IMR-90 (cell line): ENCODE results near the gene NAV1. TPM values are rescaled to one million over a fixed set of nuclear protein-coding genes. Genes with fewer than 3 reads are reported as not detected.

Experiments used
- ATAC-seq: fragments of 200-7000 bp; cut with Tn5 transposase; 2 replicates; pipeline ENCODE4 v1.9.1; 2020; ENCODE audit warnings: low read depth, mild to moderate bottlenecking, moderate library complexity
- BruUV-seq: library from RNA; stranded (reverse); fragments of 400-500 nt; replicated peaks from 2 replicates; lab custom pipeline; 2021; lab: Mats Ljungman, UMichigan
- CTCF ChIA-PET: fragments of 300-600 bp; formaldehyde crosslinking; extraction: SDS; loops from one replicate; lab custom pipeline; 2021; ENCODE audit warnings: antibody characterized with exemption; lab: Yijun Ruan, JAX
- POLR2A ChIA-PET: fragments of 300-600 bp; sonication (Branson Sonifier 250); formaldehyde crosslinking; loops from one replicate; lab custom pipeline; 2022; ENCODE audit warnings: antibody characterized with exemption; ENCODE audit not compliant: unreplicated experiment; lab: Charles Lee
- DNase-seq: peaks from one replicate; pipeline ENCODE4 v3.0.0; 2013
- H2AFZ ChIP-seq: replicated peaks from 2 replicates; pipeline ENCODE3; 2013; ENCODE audit warnings: low read length, mild to moderate bottlenecking; ENCODE audit not compliant: poor library complexity
- H2AK5ac ChIP-seq: 2 replicates; pipeline ENCODE4 v1.6.1; 2013; ENCODE audit warnings: low read depth, low read length, inconsistent platforms
- H2AK9ac ChIP-seq: replicated peaks from 2 replicates; pipeline ENCODE3; 2013; ENCODE audit warnings: mild to moderate bottlenecking, low read depth, low read length, moderate library complexity; ENCODE audit not compliant: poor library complexity
- H2BK120ac ChIP-seq: 2 replicates; pipeline ENCODE4 v1.6.1; 2013; ENCODE audit warnings: low read depth, low read length, inconsistent platforms
- H2BK15ac ChIP-seq: 3 replicates; pipeline ENCODE4 v1.6.1; 2013; ENCODE audit warnings: low read depth, low read length, inconsistent platforms
- H2BK20ac ChIP-seq: 2 replicates; pipeline ENCODE4 v1.6.1; 2013; ENCODE audit warnings: low read depth, mild to moderate bottlenecking, inconsistent platforms, low read length, moderate library complexity
- H2BK5ac ChIP-seq: 2 replicates; pipeline ENCODE4 v1.6.1; 2013; ENCODE audit warnings: mild to moderate bottlenecking, low read depth, low read length, inconsistent platforms; ENCODE audit not compliant: poor library complexity, severe bottlenecking
- H3K14ac ChIP-seq: replicated peaks from 2 replicates; pipeline ENCODE4 v1.6.1; 2013; ENCODE audit warnings: low read depth, low read length, inconsistent platforms
- H3K18ac ChIP-seq: 2 replicates; pipeline ENCODE4 v1.6.1; 2013; ENCODE audit warnings: low read depth, low read length, control low read depth
- H3K23ac ChIP-seq: 2 replicates; pipeline ENCODE4 v1.6.1; 2013; ENCODE audit warnings: low read depth, low read length, inconsistent platforms
- H3K27ac ChIP-seq: 2 replicates; pipeline ENCODE4 v1.5.1; 2013; ENCODE audit warnings: mild to moderate bottlenecking, control low read depth, low read length; ENCODE audit not compliant: insufficient read depth
- H3K27me3 ChIP-seq: 2 replicates; pipeline ENCODE4 v1.6.1; 2013; ENCODE audit warnings: low read length; ENCODE audit not compliant: control insufficient read depth, insufficient read depth
- H3K36me3 ChIP-seq: 2 replicates; pipeline ENCODE4 v1.6.1; 2013; ENCODE audit warnings: low read length, mixed read lengths; ENCODE audit not compliant: control insufficient read depth, insufficient read depth
- H3K4ac ChIP-seq: 2 replicates; pipeline ENCODE4 v1.6.1; 2013; ENCODE audit warnings: low read depth, low read length, inconsistent platforms
- H3K4me1 ChIP-seq: 2 replicates; pipeline ENCODE4 v1.6.1; 2013; ENCODE audit warnings: low read length, mixed read lengths; ENCODE audit not compliant: control insufficient read depth, insufficient read depth
- H3K4me2 ChIP-seq: 2 replicates; pipeline ENCODE4 v1.6.1; 2013; ENCODE audit warnings: low read depth, mild to moderate bottlenecking, control low read depth, low read length, moderate library complexity
- H3K4me3 ChIP-seq: 2 replicates; pipeline ENCODE4 v1.5.1; 2013; ENCODE audit warnings: low read depth, mild to moderate bottlenecking, control low read depth, low read length, moderate library complexity; ENCODE audit not compliant: insufficient read depth
- H3K56ac ChIP-seq: 2 replicates; pipeline ENCODE4 v1.6.1; 2013; ENCODE audit warnings: low read length, inconsistent platforms; ENCODE audit not compliant: insufficient read depth; ENCODE audit errors: extremely low read depth
- H3K79me1 ChIP-seq, 2 experiments: 2 replicates each; pipeline ENCODE4 v1.6.1; 2013; ENCODE audit warnings: low read length in 2 of 2, inconsistent platforms in 1 of 2, low read depth in 1 of 2
- H3K9ac ChIP-seq: 2 replicates; pipeline ENCODE4 v1.6.1; 2013; ENCODE audit warnings: low read depth, low read length, control low read depth
- H3K9me1 ChIP-seq: 2 replicates; pipeline ENCODE4 v1.6.1; 2013; ENCODE audit warnings: low read length, inconsistent platforms; ENCODE audit not compliant: insufficient read depth
- H3K9me3 ChIP-seq: 2 replicates; pipeline ENCODE4 v1.6.1; 2013; ENCODE audit warnings: low read length; ENCODE audit not compliant: control insufficient read depth, insufficient read depth
- H4K20me1 ChIP-seq: 2 replicates; pipeline ENCODE4 v1.6.1; 2013; ENCODE audit warnings: low read length, inconsistent platforms; ENCODE audit not compliant: insufficient read depth
- H4K5ac ChIP-seq: 2 replicates; pipeline ENCODE4 v1.6.1; 2013; ENCODE audit warnings: mild to moderate bottlenecking, low read depth, low read length, control low read depth
- H4K8ac ChIP-seq, 2 experiments: 2 replicates each; pipeline ENCODE4 v1.6.1; 2013; ENCODE audit warnings: low read depth in 2 of 2, low read length in 2 of 2, control low read depth in 1 of 2, inconsistent platforms in 1 of 2
- H4K91ac ChIP-seq: 2 replicates; pipeline ENCODE4 v1.6.1; 2013; ENCODE audit warnings: low read depth, low read length, inconsistent platforms; ENCODE audit not compliant: insufficient read depth
- BHLHE40 ChIP-seq: fragments of 150-350 bp; IDR thresholded peaks from 2 replicates; pipeline ENCODE4 v1.6.1; 2016; ENCODE audit warnings: mild to moderate bottlenecking, low read depth, low read length
- CEBPB ChIP-seq: IDR thresholded peaks from 2 replicates; pipeline ENCODE4 v1.6.1; 2012; ENCODE audit warnings: low read depth, low read length, improper control_type of control experiment
- MAFK ChIP-seq: IDR thresholded peaks from 2 replicates; pipeline ENCODE4 v1.6.1; 2012; ENCODE audit warnings: low read depth, low read length, improper control_type of control experiment
- MAZ ChIP-seq: IDR thresholded peaks from 2 replicates; pipeline ENCODE4 v1.6.1; 2012; ENCODE audit warnings: low read depth, mild to moderate bottlenecking, low read length, improper control_type of control experiment, moderate library complexity, borderline replicate concordance
- MXI1 ChIP-seq: IDR thresholded peaks from 2 replicates; pipeline ENCODE4 v1.6.1; 2012; ENCODE audit warnings: low read depth, mild to moderate bottlenecking, low read length, moderate library complexity, borderline replicate concordance
- NFE2L2 ChIP-seq: fragments of 150-350 bp; IDR thresholded peaks from 2 replicates; pipeline ENCODE4 v1.6.1; 2016; ENCODE audit warnings: low read depth, mild to moderate bottlenecking, low read length
- POLR2A ChIP-seq: IDR thresholded peaks from 2 replicates; pipeline ENCODE4 v1.6.1; 2012; ENCODE audit warnings: mild to moderate bottlenecking, low read depth, low read length
- RAD21 ChIP-seq: IDR thresholded peaks from 2 replicates; pipeline ENCODE4 v1.6.1; 2012; ENCODE audit warnings: low read length, improper control_type of control experiment
- RCOR1 ChIP-seq: IDR thresholded peaks from 2 replicates; pipeline ENCODE4 v1.6.1; 2012; ENCODE audit warnings: mild to moderate bottlenecking, low read length, improper control_type of control experiment; ENCODE audit not compliant: insufficient replicate concordance
- RFX5 ChIP-seq: IDR thresholded peaks from 2 replicates; pipeline ENCODE4 v1.8.0; 2012; ENCODE audit warnings: low read depth, mild to moderate bottlenecking, low read length, moderate library complexity
- SMC3 ChIP-seq: fragments of 150-350 bp; IDR thresholded peaks from 2 replicates; pipeline ENCODE4 v1.6.1; 2016; ENCODE audit warnings: low read depth, mild to moderate bottlenecking, antibody characterized with exemption, low read length, moderate library complexity
- WGBS, 2 experiments: methylation state at CpG; one replicate each; pipeline versions ENCODE4 v1.1.5 to v1.1.7; 2013; ENCODE audit warnings: missing lambda C conversion rate in 2 of 2; ENCODE audit not compliant: insufficient read length in 1 of 2; ENCODE audit errors: extremely low coverage in 2 of 2; 5-methylcytosine and 5-hydroxymethylcytosine counted together
- dilution Hi-C: fragments of 300-500 bp; cut with HindIII; formaldehyde crosslinking; loops from one replicate; pipeline ENCODE4 v1.14.3; 2018; ENCODE audit warnings: low sequenced_read_pairs; ENCODE audit not compliant: unreplicated experiment
- in situ Hi-C: fragments of 300-500 bp; cut with MboI; formaldehyde crosslinking; loops from 3 replicates; pipeline ENCODE4 v1.14.3; 2019; ENCODE audit warnings: low sequenced_read_pairs, inconsistent platforms, mixed read lengths
- intact Hi-C: fragments of 100-400 bp; cut with micrococcal nuclease; formaldehyde crosslinking; loops from 2 replicates; pipeline ENCODE4 v1.10.0; 2022
- polyA plus RNA-seq, 3 experiments: library from polyadenylated mRNA; depleted of rRNA; stranded (reverse); fragments of >200 nt; gene quantifications; 2 replicates each; pipeline ENCODE4 v1.2.3, GENCODE V29; 2012; ENCODE audit warnings: low replicate concordance in 1 of 3
- total RNA-seq: library from RNA; depleted of rRNA; stranded (reverse); fragments of >200 nt; gene quantifications from 2 replicates; pipeline ENCODE4 v1.2.3, GENCODE V29; 2012
- TF ChIP-seq, protein P1 (sequence below): fragments of 150-350 bp; IDR thresholded peaks from 2 replicates; pipeline ENCODE4 v1.6.1; 2017; ENCODE audit warnings: mild to moderate bottlenecking, antibody characterized with exemption, low read length, low read depth
- TF ChIP-seq, protein P2 (sequence below): conservative IDR thresholded peaks from 2 replicates; pipeline ENCODE4 v1.5.1; 2012; ENCODE audit warnings: mild to moderate bottlenecking, low read depth, low read length, improper control_type of control experiment
- TF ChIP-seq, protein P3 (sequence below): fragments of 150-350 bp; IDR thresholded peaks from 2 replicates; pipeline ENCODE4 v1.6.1; 2016; ENCODE audit warnings: low read depth, mild to moderate bottlenecking, low read length, moderate library complexity, borderline replicate concordance

Gene NAV1
- total and polyA plus RNA-seq, 2 of the 4 experiments (the other 2 are of a cell fraction): 14.0 to 23.1 TPM

DNA sequence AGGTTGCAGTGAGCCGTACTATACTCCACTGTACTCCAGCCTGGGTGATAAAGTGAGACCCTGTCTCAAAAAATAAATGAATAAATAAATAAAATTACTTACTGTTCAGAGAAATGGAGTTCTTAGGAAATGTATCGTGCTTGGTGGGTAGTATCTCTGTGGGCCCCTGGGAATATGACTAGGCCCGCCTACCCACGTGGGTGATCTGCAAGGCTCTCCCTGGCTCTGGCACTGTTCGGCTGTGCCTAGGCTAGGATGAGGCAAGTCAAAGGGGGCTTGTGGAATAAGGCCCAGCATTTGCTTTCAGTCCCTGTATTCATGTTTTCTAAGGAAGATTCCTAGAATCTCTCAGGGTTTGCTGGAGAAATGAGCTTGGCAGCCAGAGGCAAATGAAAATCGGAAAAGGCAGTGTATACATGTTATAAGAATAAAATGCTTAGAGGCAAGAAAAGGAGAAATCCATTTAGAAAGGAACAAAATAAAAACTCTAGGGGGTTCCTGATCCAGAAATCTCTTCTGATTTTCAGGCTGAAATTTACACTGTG lies 27.5 kb upstream of the NAV1 start:
- ChIA-PET POLR2A (interaction anchor here (1.1 to 2.3 kb wide), 2 partner anchors 43 kb away, joined by 5 to 7 read pairs; partner anchors contain the start of gene PHLDA3), CTCF (interaction anchor here (1.5 to 6.2 kb wide), 5 partner anchors 9 to 64 kb away, joined by 3 to 103 read pairs (median 26); no protein-coding TSS in a partner anchor)
- WGBS, 2 experiments: 56% methylated on average over 4 of the region's 6 CpGs; no CpG with 5 or more reads in 1 of the 2 experiments
- no peak overlapping the region for H3K56ac ChIP-seq
- H2BK5ac ChIP-seq: peak overlapping the region; percentile 65
- H2BK15ac ChIP-seq: peak overlapping the region; percentile 62; the same call in 2 of the 3 replicates
- in situ Hi-C loops (loop anchor here (10.0 kb wide), 1 partner anchor 67 kb away; no protein-coding TSS in a partner anchor), intact Hi-C loops (no loop called here), dilution Hi-C loops (no loop called here)
- H2AK9ac ChIP-seq: no peak overlapping the region
- peak overlapping the region; percentile 55; the same call in 1 of the 2 replicates for H2AK5ac ChIP-seq
- peak overlapping the region; percentile 73 to 94; a peak in 3 of 4 replicates for H4K8ac ChIP-seq
- H2AFZ ChIP-seq: peak overlapping the region; percentile 26
- no peak overlapping the region for H3K27ac ChIP-seq
- H3K36me3 ChIP-seq: no peaks in the 10 kb centered on the region
- no peak overlapping the region for H3K9ac ChIP-seq
- peak overlapping the region; percentile 16; the same call in 1 of the 2 replicates for H3K14ac ChIP-seq
- no peak overlapping the region for H3K4me3 ChIP-seq
- BruUV-seq: no TSS peak
- DNase-seq (no peak), ATAC-seq (no peak)
- peaks cover 19% of the 10 kb centered on the region for H3K9me1 ChIP-seq
- peaks cover 25% of the 10 kb centered on the region for H3K4me1 ChIP-seq
- peak overlapping the region; percentile 33; the same call in 1 of the 2 replicates for H2BK20ac ChIP-seq
- peak overlapping the region; percentile 87 for H2BK120ac ChIP-seq
- H3K79me1 ChIP-seq: peaks cover 7 to 24% of the 10 kb centered on the region in 2 experiments; a peak in 2 of 4 replicates
- peak overlapping the region; percentile 58; the same call in 1 of the 2 replicates for H3K23ac ChIP-seq
- peak overlapping the region; percentile 92 for H4K91ac ChIP-seq
- H3K4me2 ChIP-seq: no peak overlapping the region
- no peaks in the 10 kb centered on the region for H3K9me3 ChIP-seq
- peak overlapping the region; percentile 38 for H3K4ac ChIP-seq
- H3K27me3 ChIP-seq: no peaks in the 10 kb centered on the region
- H3K18ac ChIP-seq: peak overlapping the region; percentile 75; the same call in 1 of the 2 replicates
- peaks cover under 1% of the 10 kb centered on the region; the same call in 1 of the 2 replicates for H4K20me1 ChIP-seq
- H4K5ac ChIP-seq: peak overlapping the region; percentile 66; the same call in 1 of the 2 replicates
- TF ChIP-seq RAD21 (no peak), MAZ (no peak), MAFK (no peak), RCOR1 (no peak), MXI1 (no peak), SMC3 (no peak), BHLHE40 (no peak), POLR2A (no peak), NFE2L2 (no peak), RFX5 (no peak), CEBPB (no peak)
- TF ChIP-seq, protein P1, sequence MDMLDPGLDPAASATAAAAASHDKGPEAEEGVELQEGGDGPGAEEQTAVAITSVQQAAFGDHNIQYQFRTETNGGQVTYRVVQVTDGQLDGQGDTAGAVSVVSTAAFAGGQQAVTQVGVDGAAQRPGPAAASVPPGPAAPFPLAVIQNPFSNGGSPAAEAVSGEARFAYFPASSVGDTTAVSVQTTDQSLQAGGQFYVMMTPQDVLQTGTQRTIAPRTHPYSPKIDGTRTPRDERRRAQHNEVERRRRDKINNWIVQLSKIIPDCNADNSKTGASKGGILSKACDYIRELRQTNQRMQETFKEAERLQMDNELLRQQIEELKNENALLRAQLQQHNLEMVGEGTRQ: no peak
- TF ChIP-seq, protein P2, sequence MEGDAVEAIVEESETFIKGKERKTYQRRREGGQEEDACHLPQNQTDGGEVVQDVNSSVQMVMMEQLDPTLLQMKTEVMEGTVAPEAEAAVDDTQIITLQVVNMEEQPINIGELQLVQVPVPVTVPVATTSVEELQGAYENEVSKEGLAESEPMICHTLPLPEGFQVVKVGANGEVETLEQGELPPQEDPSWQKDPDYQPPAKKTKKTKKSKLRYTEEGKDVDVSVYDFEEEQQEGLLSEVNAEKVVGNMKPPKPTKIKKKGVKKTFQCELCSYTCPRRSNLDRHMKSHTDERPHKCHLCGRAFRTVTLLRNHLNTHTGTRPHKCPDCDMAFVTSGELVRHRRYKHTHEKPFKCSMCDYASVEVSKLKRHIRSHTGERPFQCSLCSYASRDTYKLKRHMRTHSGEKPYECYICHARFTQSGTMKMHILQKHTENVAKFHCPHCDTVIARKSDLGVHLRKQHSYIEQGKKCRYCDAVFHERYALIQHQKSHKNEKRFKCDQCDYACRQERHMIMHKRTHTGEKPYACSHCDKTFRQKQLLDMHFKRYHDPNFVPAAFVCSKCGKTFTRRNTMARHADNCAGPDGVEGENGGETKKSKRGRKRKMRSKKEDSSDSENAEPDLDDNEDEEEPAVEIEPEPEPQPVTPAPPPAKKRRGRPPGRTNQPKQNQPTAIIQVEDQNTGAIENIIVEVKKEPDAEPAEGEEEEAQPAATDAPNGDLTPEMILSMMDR: no peak
- TF ChIP-seq, protein P3, sequence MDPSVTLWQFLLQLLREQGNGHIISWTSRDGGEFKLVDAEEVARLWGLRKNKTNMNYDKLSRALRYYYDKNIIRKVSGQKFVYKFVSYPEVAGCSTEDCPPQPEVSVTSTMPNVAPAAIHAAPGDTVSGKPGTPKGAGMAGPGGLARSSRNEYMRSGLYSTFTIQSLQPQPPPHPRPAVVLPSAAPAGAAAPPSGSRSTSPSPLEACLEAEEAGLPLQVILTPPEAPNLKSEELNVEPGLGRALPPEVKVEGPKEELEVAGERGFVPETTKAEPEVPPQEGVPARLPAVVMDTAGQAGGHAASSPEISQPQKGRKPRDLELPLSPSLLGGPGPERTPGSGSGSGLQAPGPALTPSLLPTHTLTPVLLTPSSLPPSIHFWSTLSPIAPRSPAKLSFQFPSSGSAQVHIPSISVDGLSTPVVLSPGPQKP: no peak
